Peyer's patch (tissue), 4 donors: ENCODE data around the gene TSPAN17.

Source experiments
- CTCF ChIP-seq, 6 experiments: fragments of 450-650 bp in 4 of 6; fragments of 200-600 bp in 2 of 6; sonication (generic) in 1 of 6; IDR thresholded peaks; one replicate each; pipeline ENCODE4 v1.5.1; 2017 to 2019; ENCODE audit warnings: antibody characterized with exemption in 6 of 6, mild to moderate bottlenecking in 3 of 6, moderate library complexity in 1 of 6
- POLR2A ChIP-seq, 2 donors: fragments of 450-650 bp; IDR thresholded peaks; one replicate each; pipeline ENCODE4 v1.5.1; 2017; ENCODE audit warnings: antibody characterized with exemption in 2 of 2, mild to moderate bottlenecking in 2 of 2, moderate library complexity in 2 of 2

GRCh38 chr5:176629317-176629852 is 17.9 kb upstream of the TSPAN17 start:
- no peak for TF ChIP-seq CTCF (IDR thresholded peaks at IDR 0.05)
- no peak for TF ChIP-seq POLR2A (IDR thresholded peaks at IDR 0.05)
